Mesenchymal stem cell (in vitro differentiated cells and primary cell): ENCODE results near the gene TRPM8. TPM values are rescaled to one million over a fixed set of nuclear protein-coding genes. Genes with fewer than 3 reads are reported as not detected.
"Not testable (repeated sequence)": the region's sequence is repeated elsewhere in the genome, so short reads cannot be mapped to it uniquely, and the experiment has no call there.

Source experiments
- DNase-seq: peaks from one replicate; pipeline ENCODE4 v3.0.0-alpha.2; 2013
- H2AFZ ChIP-seq: one replicate; pipeline ENCODE4 v1.6.1; 2013; ENCODE audit warnings: low read depth, mild to moderate bottlenecking, control low read depth, inconsistent platforms, low read length, moderate library complexity
- H2AK5ac ChIP-seq: 2 replicates; pipeline ENCODE4 v1.6.1; 2013; ENCODE audit warnings: low read length, moderate library complexity, mild to moderate bottlenecking, inconsistent platforms; ENCODE audit not compliant: severe bottlenecking
- H2BK120ac ChIP-seq: one replicate; pipeline ENCODE4 v1.6.1; 2013; ENCODE audit warnings: low read depth, mild to moderate bottlenecking, inconsistent platforms, low read length, moderate library complexity
- H2BK12ac ChIP-seq, 2 experiments: one replicate each; pipeline ENCODE4 v1.6.1; 2013; ENCODE audit warnings: inconsistent platforms in 2 of 2, low read length in 2 of 2, mild to moderate bottlenecking in 2 of 2, moderate library complexity in 2 of 2, control low read depth in 1 of 2
- H2BK15ac ChIP-seq: one replicate; pipeline ENCODE4 v1.6.1; 2013; ENCODE audit warnings: mild to moderate bottlenecking, low read depth, inconsistent platforms; ENCODE audit not compliant: poor library complexity, severe bottlenecking
- H2BK5ac ChIP-seq: 2 replicates; pipeline ENCODE4 v1.6.1; 2013; ENCODE audit warnings: low read depth, mild to moderate bottlenecking, low read length, control low read depth, inconsistent platforms; ENCODE audit not compliant: poor library complexity, severe bottlenecking
- H3K14ac ChIP-seq, 2 experiments: one replicate each; pipeline ENCODE4 v1.6.1; 2013; ENCODE audit warnings: inconsistent platforms in 2 of 2, low read length in 2 of 2, control low read depth in 1 of 2, mild to moderate bottlenecking in 1 of 2, moderate library complexity in 1 of 2
- H3K18ac ChIP-seq, 2 experiments: one replicate each; pipeline ENCODE4 v1.6.1; 2013; ENCODE audit warnings: inconsistent platforms in 2 of 2, low read length in 2 of 2, control low read depth in 1 of 2, low read depth in 1 of 2, mild to moderate bottlenecking in 1 of 2
- H3K23ac ChIP-seq, 2 experiments: one replicate each; pipeline ENCODE4 v1.6.1; 2013; ENCODE audit warnings: inconsistent platforms in 2 of 2, low read length in 2 of 2, mild to moderate bottlenecking in 2 of 2, moderate library complexity in 2 of 2, control low read depth in 1 of 2
- H3K27ac ChIP-seq: 2 replicates; pipeline ENCODE4 v1.5.1; 2013; ENCODE audit warnings: mild to moderate bottlenecking, moderate library complexity, low read length, control low read depth, inconsistent platforms; ENCODE audit not compliant: poor library complexity, severe bottlenecking
- H3K27me3 ChIP-seq, 2 experiments: 2 replicates each; pipeline versions ENCODE4 v1.6.1 to v1.7.0; 2013; ENCODE audit warnings: low read length in 2 of 2, mild to moderate bottlenecking in 2 of 2, moderate library complexity in 2 of 2, control low read depth in 1 of 2, inconsistent platforms in 1 of 2; ENCODE audit not compliant: control insufficient read depth in 1 of 2, insufficient read depth in 1 of 2
- H3K36me3 ChIP-seq, 2 experiments: 2 replicates each; pipeline versions ENCODE4 v1.6.1 to v1.7.0; 2013; ENCODE audit warnings: low read length in 2 of 2, control low read depth in 1 of 2, inconsistent platforms in 1 of 2, low read depth in 1 of 2, mild to moderate bottlenecking in 1 of 2; ENCODE audit not compliant: insufficient read depth in 2 of 2, control insufficient read depth in 1 of 2
- H3K4ac ChIP-seq, 2 experiments: one replicate each; pipeline ENCODE4 v1.6.1; 2013; ENCODE audit warnings: inconsistent platforms in 2 of 2, low read length in 2 of 2, mild to moderate bottlenecking in 2 of 2, moderate library complexity in 2 of 2, control low read depth in 1 of 2, low read depth in 1 of 2
- H3K4me1 ChIP-seq: 2 replicates; pipeline ENCODE4 v1.6.1; 2013; ENCODE audit warnings: low read depth, low read length, control low read depth; ENCODE audit not compliant: control insufficient read depth, insufficient read depth
- H3K4me2 ChIP-seq: 2 replicates; pipeline ENCODE4 v1.6.1; 2013; ENCODE audit warnings: low read length, mild to moderate bottlenecking, inconsistent platforms; ENCODE audit not compliant: poor library complexity, severe bottlenecking
- H3K4me3 ChIP-seq, 2 experiments: 2 replicates each; pipeline versions ENCODE4 v1.5.1 to v1.7.0; 2013; ENCODE audit warnings: low read length in 2 of 2, mild to moderate bottlenecking in 2 of 2, control low read depth in 1 of 2, low read depth in 1 of 2; ENCODE audit not compliant: insufficient read depth in 1 of 2
- H3K79me1 ChIP-seq: replicated peaks from 2 replicates; pipeline ENCODE4 v1.6.1; 2013; ENCODE audit warnings: mild to moderate bottlenecking, control low read depth, low read length, inconsistent platforms; ENCODE audit not compliant: poor library complexity, severe bottlenecking
- H3K9ac ChIP-seq: 2 replicates; pipeline ENCODE4 v1.7.0; 2013; ENCODE audit warnings: mild to moderate bottlenecking, low read length, moderate library complexity
- H3K9me3 ChIP-seq: 2 replicates; pipeline ENCODE4 v1.7.0; 2013; ENCODE audit warnings: mild to moderate bottlenecking, low read length; ENCODE audit not compliant: control insufficient read depth
- H4K8ac ChIP-seq: one replicate; pipeline ENCODE4 v1.6.1; 2013; ENCODE audit warnings: inconsistent platforms, mild to moderate bottlenecking, low read length, moderate library complexity
- H4K91ac ChIP-seq: one replicate; pipeline ENCODE4 v1.6.1; 2013; ENCODE audit warnings: mild to moderate bottlenecking, low read length, inconsistent platforms
- WGBS: methylation state at CpG from one replicate; pipeline ENCODE4 v1.1.7; 2013; ENCODE audit warnings: mixed read lengths; 5-methylcytosine and 5-hydroxymethylcytosine counted together
- polyA plus RNA-seq, 2 experiments: library from polyadenylated mRNA; stranded (reverse); fragments of 200-250 nt; gene quantifications; one replicate each; pipeline ENCODE4 v1.2.3, GENCODE V29; 2013

Gene TRPM8
- 0.04 TPM for polyA plus RNA-seq (2013, experiment 1 of 2)
- 0.03 TPM for polyA plus RNA-seq (2013, experiment 2 of 2)

DNA sequence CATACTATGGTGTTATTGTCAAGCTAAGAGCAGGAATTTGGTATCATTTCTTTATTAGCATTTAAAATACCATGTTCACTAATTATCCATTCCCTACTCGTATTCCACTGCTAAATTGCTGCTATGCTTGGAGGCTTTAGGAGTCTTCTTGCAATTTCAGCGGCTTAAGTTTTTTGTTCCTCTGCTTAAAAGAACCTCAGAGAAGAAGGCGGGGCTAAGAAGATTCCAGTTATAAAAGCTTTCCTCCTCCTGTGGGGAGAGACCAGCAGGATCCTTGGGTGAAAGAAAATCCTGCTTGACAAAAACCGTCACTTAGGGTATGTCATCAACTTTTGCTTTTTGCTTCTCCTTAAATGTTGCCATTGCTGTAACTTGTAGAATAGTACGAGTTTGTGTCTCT, at the start of gene TRPM8:
TRPM8 (plus strand) TSS at position 258 of the 400 bp plus-strand sequence. CDS start 9,165 bp downstream, outside the sequence.
- WGBS: 31% methylated on average over 5 of the region's 5 CpGs
- Histone ChIP-seq H2BK12ac (no peak within 1 kb of the TSS), H2BK15ac (no peak within 1 kb of the TSS), H3K14ac (no peak within 1 kb of the TSS), H3K4ac (no peak within 1 kb of the TSS), H3K18ac (no peak within 1 kb of the TSS), H3K4me2 (no peak within 1 kb of the TSS), H3K4me3 (no peak within 1 kb of the TSS), H4K91ac (no peak within 1 kb of the TSS), H2BK120ac (no peak within 1 kb of the TSS), H3K9me3 (no peaks in the 10 kb centered on the region), H3K36me3 (no peaks in the 10 kb centered on the region), H2AFZ (no peak within 1 kb of the TSS), H4K8ac (no peak within 1 kb of the TSS), H2BK5ac (no peak within 1 kb of the TSS), H3K9ac (no peak within 1 kb of the TSS), H3K27me3 (peaks cover 25 to 29% of the 10 kb centered on the region in 2 experiments), H3K79me1 (no peaks in the 10 kb centered on the region), H3K27ac (no peak within 1 kb of the TSS), H3K4me1 (peaks cover 2% of the 10 kb centered on the region), H3K23ac (no peak within 1 kb of the TSS), H2AK5ac (no peak within 1 kb of the TSS)
- DNase-seq: no peak

- H3K4me3 ChIP-seq: peak within 1 kb of the TSS; percentile 57 to 91
- peaks cover 25% of the 10 kb centered on the region for H3K9me3 ChIP-seq
- no peak within 1 kb of the TSS for H3K27ac ChIP-seq
- H4K91ac ChIP-seq: peak within 1 kb of the TSS; percentile 82
- H3K14ac ChIP-seq: peak within 1 kb of the TSS in 1 of 2 experiments; percentile 78
- no peak within 1 kb of the TSS for H2BK5ac ChIP-seq
- H3K18ac ChIP-seq: peak within 1 kb of the TSS; percentile 79 to 86
- no peaks in the 10 kb centered on the region for H3K79me1 ChIP-seq
- peak within 1 kb of the TSS; percentile 93 for H3K9ac ChIP-seq
- 9% methylated on average over 43 of the region's 50 CpGs for WGBS
- H3K27me3 ChIP-seq: peaks cover 0 to 3% of the 10 kb centered on the region in 2 experiments
- peak within 1 kb of the TSS; percentile 73 for H3K4me2 ChIP-seq
- H2BK15ac ChIP-seq: no peak within 1 kb of the TSS
- no peak within 1 kb of the TSS for H2AK5ac ChIP-seq
- H3K23ac ChIP-seq: no peak within 1 kb of the TSS
- peak within 1 kb of the TSS; percentile 70 to 85 for H3K4ac ChIP-seq
- peak within 1 kb of the TSS; percentile 98 for H4K8ac ChIP-seq
- DNase-seq: peak; percentile 57
- H3K36me3 ChIP-seq: peaks cover 5 to 14% of the 10 kb centered on the region in 2 experiments
- H3K4me1 ChIP-seq: peaks cover 2% of the 10 kb centered on the region
- peak within 1 kb of the TSS; percentile 89 for H2BK120ac ChIP-seq
- H2BK12ac ChIP-seq: peak within 1 kb of the TSS in 1 of 2 experiments; percentile 10
- peak within 1 kb of the TSS; percentile 75 for H2AFZ ChIP-seq
Observed at GRCh38 chr2:233867993-233868532, 49.1 kb upstream of the TRPM8 start, which contains the start of gene MSL3B. Gene MSL3B (minus strand): TSS chr2:233868386.

GRCh38 chr2:233871432-233871831, 45.7 kb upstream of the TRPM8 start:
- no peak overlapping the region for H2BK120ac ChIP-seq
- no peak overlapping the region for H2BK15ac ChIP-seq
- H3K14ac ChIP-seq: no peak overlapping the region
- H3K36me3 ChIP-seq: peaks cover 4 to 7% of the 10 kb centered on the region in 2 experiments
- H2AFZ ChIP-seq: no peak overlapping the region
- H3K18ac ChIP-seq: no peak overlapping the region
- no peak overlapping the region for H2BK12ac ChIP-seq
- H2AK5ac ChIP-seq: no peak overlapping the region
- peaks cover 30% of the 10 kb centered on the region for H3K9me3 ChIP-seq
- no peak overlapping the region for H3K4me2 ChIP-seq
- peaks cover 0 to 3% of the 10 kb centered on the region in 2 experiments for H3K27me3 ChIP-seq
- H3K9ac ChIP-seq: no peak overlapping the region
- H3K27ac ChIP-seq: no peak overlapping the region
- DNase-seq: no peak
- H3K4ac ChIP-seq: no peak overlapping the region
- no peak overlapping the region for H4K8ac ChIP-seq
- no peak overlapping the region for H3K4me3 ChIP-seq
- H2BK5ac ChIP-seq: no peak overlapping the region
- H3K23ac ChIP-seq: no peak overlapping the region
- no peak overlapping the region for H4K91ac ChIP-seq
- H3K4me1 ChIP-seq: peaks cover 2% of the 10 kb centered on the region
- no peaks in the 10 kb centered on the region for H3K79me1 ChIP-seq
- WGBS: 100% methylated on average over 2 of the region's 4 CpGs

DNA sequence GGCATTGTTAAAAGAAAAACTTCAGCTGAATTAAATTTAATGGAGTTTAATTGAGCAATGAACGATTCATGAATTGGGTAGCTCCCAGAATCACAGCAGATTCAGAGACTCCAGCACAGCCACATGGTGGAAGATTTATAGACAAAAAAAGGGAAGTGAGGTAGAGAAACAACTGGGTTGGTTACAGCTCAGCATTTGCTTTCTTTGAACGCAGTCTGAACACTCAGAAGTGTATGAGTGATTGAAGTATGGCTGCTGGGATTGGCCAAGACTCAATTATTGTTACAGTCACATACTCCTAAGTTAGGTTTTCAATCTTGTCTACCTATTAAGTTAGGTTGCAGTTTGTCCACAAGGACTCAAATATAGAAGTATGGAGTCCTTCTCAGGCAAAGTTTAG, 45.0 kb upstream of the TRPM8 start:
- WGBS: 83% methylated on average over 1 of the region's 2 CpGs
- not testable (repeated sequence) for H3K36me3 ChIP-seq, H2BK120ac ChIP-seq, H4K91ac ChIP-seq, H2AFZ ChIP-seq, H2BK5ac ChIP-seq, H3K27ac ChIP-seq, H3K4me1 ChIP-seq, H3K4me3 ChIP-seq, DNase-seq, H3K14ac ChIP-seq, H3K27me3 ChIP-seq, H3K18ac ChIP-seq, H3K23ac ChIP-seq, H3K9ac ChIP-seq, H4K8ac ChIP-seq, H2BK12ac ChIP-seq, H3K4me2 ChIP-seq, H2AK5ac ChIP-seq, H2BK15ac ChIP-seq, H3K4ac ChIP-seq, H3K79me1 ChIP-seq
- H3K9me3 ChIP-seq: peaks cover 34% of the 10 kb centered on the region
